ENCODE data around the gene BPIFA3.

DNA sequence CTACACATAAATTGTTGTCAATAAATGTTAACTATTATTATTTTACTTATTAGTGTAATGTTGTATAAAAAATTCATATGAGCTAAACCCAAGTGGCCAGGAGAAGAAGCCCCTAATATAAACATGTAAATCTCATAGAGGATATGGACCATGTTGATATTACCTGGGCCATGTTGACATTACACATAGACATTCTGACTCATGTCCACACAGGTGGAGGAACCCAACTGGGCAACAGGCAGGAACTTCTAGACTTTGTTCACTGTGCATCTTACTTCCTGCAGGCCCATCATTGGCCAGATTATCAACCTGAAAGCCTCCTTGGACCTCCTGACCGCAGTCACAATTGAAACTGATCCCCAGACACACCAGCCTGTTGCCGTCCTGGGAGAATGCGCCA, 42.0 kb upstream of the BPIFA3 start:
- TF ChIP-seq, protein P1, sequence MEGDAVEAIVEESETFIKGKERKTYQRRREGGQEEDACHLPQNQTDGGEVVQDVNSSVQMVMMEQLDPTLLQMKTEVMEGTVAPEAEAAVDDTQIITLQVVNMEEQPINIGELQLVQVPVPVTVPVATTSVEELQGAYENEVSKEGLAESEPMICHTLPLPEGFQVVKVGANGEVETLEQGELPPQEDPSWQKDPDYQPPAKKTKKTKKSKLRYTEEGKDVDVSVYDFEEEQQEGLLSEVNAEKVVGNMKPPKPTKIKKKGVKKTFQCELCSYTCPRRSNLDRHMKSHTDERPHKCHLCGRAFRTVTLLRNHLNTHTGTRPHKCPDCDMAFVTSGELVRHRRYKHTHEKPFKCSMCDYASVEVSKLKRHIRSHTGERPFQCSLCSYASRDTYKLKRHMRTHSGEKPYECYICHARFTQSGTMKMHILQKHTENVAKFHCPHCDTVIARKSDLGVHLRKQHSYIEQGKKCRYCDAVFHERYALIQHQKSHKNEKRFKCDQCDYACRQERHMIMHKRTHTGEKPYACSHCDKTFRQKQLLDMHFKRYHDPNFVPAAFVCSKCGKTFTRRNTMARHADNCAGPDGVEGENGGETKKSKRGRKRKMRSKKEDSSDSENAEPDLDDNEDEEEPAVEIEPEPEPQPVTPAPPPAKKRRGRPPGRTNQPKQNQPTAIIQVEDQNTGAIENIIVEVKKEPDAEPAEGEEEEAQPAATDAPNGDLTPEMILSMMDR (IDR thresholded peaks at IDR 0.05) = no peak
- TF ChIP-seq POLR2A (IDR thresholded peaks at IDR 0.05) = no peak

All from thyroid gland (tissue), 4 donors.